Measurements from ENCODE around the gene EFHC1.

Gene EFHC1

DNA sequence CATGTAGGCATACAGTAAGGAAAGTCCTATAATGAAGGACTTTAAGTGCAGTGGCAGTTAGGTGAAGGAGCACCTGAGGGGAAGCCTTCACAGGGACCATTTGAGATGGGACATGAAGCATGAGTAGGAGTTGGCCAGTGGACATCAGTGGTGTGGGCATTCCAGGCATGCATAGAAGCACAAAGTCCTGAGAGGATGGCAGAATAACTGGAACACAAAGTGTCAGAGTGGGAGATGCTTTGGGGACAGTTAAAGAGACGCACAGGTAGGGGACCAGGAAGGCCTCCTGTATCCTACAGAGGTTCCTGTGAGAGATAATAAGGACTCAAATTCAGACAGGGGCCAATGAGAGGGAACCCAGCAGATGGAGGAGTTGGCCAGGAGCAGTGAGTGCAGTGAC is 26.4 kb upstream of the EFHC1 start:
- no peak overlapping the region for H3K4me3 ChIP-seq (ENCODE audit: low read length)
- DNase-seq (ENCODE audit: low read depth, low spot score): no peak

DNA sequence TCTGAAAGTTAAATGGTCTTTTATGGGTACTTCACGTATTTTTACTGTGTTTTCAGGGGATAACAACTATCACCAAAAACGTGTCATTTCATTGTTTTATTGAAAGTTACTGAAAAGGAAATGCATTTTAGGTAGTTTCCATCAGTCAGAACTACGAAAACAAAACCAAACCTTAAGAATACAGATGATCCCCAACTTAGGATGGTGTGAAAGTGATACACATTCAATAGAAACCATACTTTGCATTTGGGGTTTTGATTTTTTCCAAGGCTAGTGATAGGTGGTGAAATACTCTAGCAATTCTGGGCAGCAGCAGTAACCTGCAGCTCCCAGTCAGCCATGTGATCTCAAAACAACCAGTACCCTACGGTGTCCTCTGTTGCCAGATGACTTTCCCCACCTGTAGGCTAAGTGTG is 25.9 kb upstream of the EFHC1 start:
- H3K4me3 ChIP-seq (ENCODE audit: low read length): no peak overlapping the region
- no peak for DNase-seq (ENCODE audit: low read depth, low spot score)

DNA sequence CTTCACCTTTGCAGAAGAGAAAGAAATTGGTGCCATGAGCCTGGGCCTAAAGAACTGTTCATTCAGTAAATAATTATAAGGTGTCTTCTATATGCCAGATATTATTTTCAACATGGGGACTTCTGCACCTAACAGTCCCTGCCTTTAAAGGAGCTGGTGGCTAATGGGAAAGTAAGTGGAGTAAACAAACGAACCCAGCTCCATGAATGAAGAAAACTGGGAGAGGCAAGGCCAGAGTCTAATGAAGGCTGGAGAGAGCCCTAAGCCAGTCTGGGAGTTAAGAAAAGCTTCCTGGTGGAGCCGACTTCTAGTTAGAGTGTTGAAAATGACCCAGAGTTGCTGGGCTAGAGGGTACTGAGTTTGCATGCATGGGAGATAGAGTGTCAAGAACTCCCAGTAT is 24.2 kb upstream of the EFHC1 start:
- DNase-seq (ENCODE audit: low read depth, low spot score): no peak
- H3K4me3 ChIP-seq (ENCODE audit: low read length): no peak overlapping the region

- peak; percentile 53 for DNase-seq (ENCODE audit: low read depth, low spot score)
- H3K4me3 ChIP-seq (ENCODE audit: low read length): no peak overlapping the region
Measured at GRCh38 chr6:52399511-52400312, 20.4 kb upstream of the EFHC1 start.

DNA sequence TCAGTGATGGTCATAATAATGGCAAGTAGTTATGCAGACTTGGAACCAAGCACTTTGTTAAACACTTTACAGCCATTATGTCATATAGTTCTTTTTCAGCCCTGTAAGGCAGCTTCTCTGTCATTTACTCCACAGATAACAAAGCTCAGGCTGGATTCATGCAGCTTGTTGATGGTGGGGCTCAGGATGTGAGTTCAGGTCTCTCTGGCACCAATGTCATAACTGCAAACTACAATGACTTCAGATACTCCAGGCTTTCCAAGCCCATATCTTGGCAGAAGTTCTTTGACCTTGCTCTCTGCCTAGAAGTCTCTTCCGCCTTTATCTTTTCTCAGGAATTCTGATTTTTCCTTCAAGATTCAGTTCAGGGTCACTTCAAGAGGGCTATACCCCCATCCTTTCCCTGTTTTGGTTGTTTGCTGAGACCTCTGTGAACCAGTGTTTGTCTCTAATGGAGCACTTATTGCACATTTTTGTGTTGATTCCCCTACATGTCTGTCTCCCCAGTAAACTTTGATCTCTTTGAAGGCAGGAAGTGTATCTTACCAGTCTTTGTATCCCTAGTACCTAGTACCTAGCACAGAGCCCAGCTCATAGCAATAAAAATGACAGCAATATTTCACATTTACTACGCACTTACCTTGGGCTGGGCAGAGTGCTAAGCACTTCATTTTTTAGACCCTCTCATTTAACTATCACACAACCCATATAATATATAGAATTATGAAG is 19.7 kb upstream of the EFHC1 start:
- no peak overlapping the region for H3K4me3 ChIP-seq (ENCODE audit: low read length)
- no peak for DNase-seq (ENCODE audit: low read depth, low spot score)

- DNase-seq (ENCODE audit: low read depth, low spot score): no peak
- H3K4me3 ChIP-seq (ENCODE audit: low read length): no peak overlapping the region
Measured at GRCh38 chr6:52403086-52403485, 17.1 kb upstream of the EFHC1 start.

DNA sequence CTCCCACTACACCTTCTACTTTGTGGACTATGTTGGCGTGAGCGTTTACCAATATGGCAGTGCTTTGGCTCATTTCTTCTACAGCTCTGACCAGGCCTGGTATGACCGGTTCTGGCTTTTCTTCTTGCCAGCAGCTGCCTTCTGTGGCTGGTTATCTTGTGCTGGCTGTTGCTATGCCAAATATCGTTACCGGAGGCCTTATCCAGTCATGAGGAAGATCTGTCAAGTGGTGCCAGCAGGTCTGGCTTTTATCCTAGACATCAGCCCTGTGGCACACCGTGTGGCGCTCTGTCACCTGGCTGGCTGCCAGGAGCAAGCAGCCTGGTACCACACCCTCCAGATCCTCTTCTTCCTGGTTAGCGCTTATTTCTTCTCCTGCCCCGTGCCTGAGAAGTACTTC is 16.5 kb upstream of the EFHC1 start:
- H3K4me3 ChIP-seq (ENCODE audit: low read length): no peak overlapping the region
- no peak for DNase-seq (ENCODE audit: low read depth, low spot score)

GRCh38 chr6:52405243-52405642 is 14.9 kb upstream of the EFHC1 start:
- no peak overlapping the region for H3K4me3 ChIP-seq (ENCODE audit: low read length)
- no peak for DNase-seq (ENCODE audit: low read depth, low spot score)

DNA sequence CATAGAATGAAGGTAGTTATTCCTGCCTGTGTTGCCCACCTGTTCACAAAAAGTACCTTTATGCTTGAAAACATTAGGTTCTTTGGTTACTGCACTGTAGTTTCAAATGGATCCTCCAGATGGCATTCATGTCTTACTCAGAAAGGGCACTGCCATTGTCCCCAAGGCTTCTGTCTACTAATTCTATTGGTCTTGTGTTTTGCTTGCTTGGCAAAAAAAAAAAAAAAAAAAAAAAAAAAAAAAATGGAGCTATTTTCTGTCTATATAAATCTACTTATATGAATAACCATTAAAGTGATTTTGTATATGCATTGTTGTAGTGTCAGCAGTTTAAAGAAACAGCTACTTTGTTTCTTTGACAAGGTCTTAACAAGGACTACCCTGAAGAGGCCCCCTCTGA is 12.7 kb upstream of the EFHC1 start:
- peak; percentile 55 for DNase-seq (ENCODE audit: low read depth, low spot score)
- H3K4me3 ChIP-seq (ENCODE audit: low read length): no peak overlapping the region

GRCh38 chr6:52409499-52409898 is 10.6 kb upstream of the EFHC1 start:
- no peak overlapping the region for H3K4me3 ChIP-seq (ENCODE audit: low read length)
- no peak for DNase-seq (ENCODE audit: low read depth, low spot score)

GRCh38 chr6:52410979-52411378 is 9.2 kb upstream of the EFHC1 start:
- no peak overlapping the region for H3K4me3 ChIP-seq (ENCODE audit: low read length)
- no peak for DNase-seq (ENCODE audit: low read depth, low spot score)

DNA sequence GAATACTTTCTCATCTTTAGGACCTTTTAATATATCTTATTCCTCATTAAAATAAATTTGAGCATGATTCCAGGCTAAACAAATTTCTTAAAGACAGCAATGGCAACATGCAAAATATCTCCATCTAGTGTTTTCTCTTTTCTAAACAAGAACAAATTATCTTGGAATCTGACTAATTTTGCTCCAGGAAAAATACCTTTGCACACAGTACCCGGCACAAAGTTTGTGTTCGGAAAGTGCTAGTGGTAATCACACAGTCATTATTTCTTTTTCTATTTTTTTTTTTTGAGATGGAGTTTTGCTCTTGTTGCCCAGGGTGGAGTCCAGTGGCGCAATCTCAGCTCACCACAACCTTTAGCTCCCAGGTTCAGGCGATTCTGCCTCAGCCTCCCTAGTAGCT is 8.2 kb upstream of the EFHC1 start:
- H3K4me3 ChIP-seq (ENCODE audit: low read length): no peak overlapping the region
- no peak for DNase-seq (ENCODE audit: low read depth, low spot score)

- no peak overlapping the region for H3K4me3 ChIP-seq (ENCODE audit: low read length)
Measured at GRCh38 chr6:52415333-52415732, 4.8 kb upstream of the EFHC1 start.

GRCh38 chr6:52415917-52416628 is 4.1 kb upstream of the EFHC1 start:
- H3K4me3 ChIP-seq (ENCODE audit: low read length): no peak overlapping the region
- no peak for DNase-seq (ENCODE audit: low read depth, low spot score)

More at GRCh38 chr6:52415333-52415732, 4.8 kb upstream of the EFHC1 start:
- no peak for DNase-seq (ENCODE audit: low read depth, low spot score)

DNA sequence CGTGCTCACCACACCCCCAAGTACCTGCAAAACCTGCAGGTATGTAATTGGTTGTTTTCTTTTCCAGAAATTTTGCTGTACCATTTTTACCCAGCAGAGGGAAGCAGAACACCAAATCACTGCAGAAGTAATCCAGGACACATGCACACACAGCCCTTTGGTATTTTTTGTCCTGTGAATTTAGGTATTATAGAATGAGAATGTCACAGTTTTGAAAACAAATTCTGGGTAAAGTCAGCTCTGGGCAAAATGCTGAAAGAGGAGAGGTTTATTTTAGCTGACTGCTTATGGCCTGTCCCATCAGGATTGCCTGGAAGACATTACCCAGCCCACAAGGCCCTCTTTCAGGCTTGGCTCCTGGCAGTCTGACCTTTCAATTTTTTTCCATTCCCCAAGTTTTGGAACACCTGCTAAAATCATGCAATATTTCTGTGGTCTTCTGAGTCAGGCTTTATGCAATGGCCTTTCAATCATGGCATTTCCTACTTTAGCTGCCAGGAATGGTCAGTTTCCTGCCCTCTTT is 3.5 kb upstream of the EFHC1 start:
- H3K4me3 ChIP-seq (ENCODE audit: low read length): no peak overlapping the region
- peak; percentile 75 for DNase-seq (ENCODE audit: low read depth, low spot score)

DNA sequence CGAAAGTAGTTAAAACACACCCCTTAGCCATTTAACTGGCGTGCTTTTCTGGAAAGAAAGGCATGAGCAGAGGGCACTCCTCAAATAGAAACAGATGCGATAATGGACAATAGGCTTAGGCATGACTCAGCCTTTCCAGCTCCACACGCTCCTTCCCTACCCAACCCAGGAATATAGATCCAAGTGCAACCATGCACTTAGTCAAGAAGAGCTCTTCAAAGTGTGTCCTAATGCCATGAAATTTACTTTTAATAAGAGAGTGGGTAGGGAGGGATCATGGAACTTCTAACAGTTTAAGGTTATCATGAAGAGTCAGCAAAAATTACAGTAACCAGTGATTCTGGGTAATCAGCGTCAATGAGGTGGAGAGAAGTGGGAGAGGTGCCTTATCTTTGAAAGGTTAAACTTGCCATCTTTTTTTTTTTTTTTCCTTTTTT is 2.4 kb upstream of the EFHC1 start:
- no peak for DNase-seq (ENCODE audit: low read depth, low spot score)
- no peak overlapping the region for H3K4me3 ChIP-seq (ENCODE audit: low read length)

DNA sequence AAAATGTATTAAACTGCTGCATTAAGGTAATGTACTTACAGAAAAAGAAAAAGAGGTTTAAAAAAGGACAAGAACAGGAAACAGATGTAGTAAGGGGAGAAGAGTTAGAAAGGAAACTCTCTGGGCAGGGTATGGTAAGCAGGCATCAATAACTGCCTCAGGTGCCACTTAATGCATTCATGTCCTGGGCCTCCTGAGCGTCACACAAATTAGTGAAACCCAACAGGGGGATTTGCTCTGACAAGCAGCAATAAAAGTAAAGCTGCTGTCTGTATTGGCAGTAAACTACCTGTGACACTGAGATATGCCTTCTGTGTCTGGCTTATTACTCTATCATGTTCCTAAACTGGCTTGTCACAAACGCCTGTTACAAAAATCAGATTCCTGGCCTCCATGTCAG is 1.5 kb upstream of the EFHC1 start:
- DNase-seq (ENCODE audit: low read depth, low spot score): peak; percentile 52

DNA sequence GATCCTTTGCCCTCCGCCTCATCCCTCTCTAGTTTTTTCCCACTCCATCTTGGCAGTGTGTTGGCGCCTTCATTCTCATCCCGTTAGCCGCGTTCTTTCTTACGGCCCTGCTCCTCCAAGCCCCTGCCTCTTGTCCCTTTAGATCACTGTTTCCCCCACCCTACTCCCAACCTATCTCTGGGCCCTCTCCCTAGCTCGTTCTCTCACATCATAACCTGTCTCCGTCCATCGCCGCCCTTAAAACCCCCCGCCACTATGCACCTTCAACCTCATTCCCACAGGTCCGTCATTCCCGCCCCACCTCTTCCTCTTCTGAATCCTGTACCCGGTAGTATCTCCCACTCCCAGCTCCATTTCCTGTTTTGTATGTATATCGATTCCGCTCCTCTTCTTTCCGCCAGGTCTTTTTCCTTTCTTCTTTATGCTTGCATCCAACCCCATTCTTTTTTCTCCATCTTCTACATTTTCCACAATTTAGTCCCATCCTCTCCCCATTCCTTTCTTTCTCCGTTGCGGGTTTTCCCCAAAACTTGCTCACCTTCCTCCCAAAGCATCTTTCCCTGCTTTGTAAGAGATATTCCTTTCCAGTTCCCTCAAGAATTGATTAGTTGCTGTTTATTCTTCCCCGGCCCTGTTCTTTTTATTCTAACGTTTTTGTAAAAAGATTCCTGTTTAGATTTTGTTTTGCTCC is 671 bp downstream of the EFHC1 start:
- DNase-seq (ENCODE audit: low read depth, low spot score): no peak

More for the DNA sequence above, 1.5 kb upstream of the EFHC1 start:
- no peak overlapping the region for H3K4me3 ChIP-seq (ENCODE audit: low read length)

DNA sequence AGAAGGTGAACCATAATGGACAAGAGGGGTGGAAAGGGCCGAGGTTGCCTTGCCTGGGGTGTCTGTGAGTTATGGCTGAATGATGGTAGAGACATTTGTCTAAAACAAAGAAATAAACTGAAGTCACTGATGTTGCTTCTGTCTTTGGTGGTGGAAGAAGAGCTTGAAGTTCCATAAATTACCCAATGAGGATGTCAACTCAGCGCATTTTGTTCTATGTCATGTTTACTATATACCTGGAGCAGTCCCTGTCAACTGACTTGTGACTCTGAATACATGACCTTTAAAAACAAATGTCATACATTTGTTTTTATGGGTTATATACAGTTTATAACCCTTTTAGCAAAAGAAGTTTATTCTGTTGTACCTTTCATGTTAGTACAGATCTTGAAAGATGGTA is 2.0 kb downstream of the EFHC1 start:
- H3K4me3 ChIP-seq (ENCODE audit: low read length): no peak overlapping the region
- DNase-seq (ENCODE audit: low read depth, low spot score): no peak

More for the DNA sequence above, 671 bp downstream of the EFHC1 start:
- peak overlapping the region; percentile 92 for H3K4me3 ChIP-seq (ENCODE audit: low read length)

Data from Jurkat, Clone E6-1 (cell line).